ENCODE data around the gene RPAP3.

Gene RPAP3

GRCh38 chr12:47753021-47754001 is 47.5 kb upstream of the RPAP3 start:
- H2AFZ ChIP-seq (ENCODE audit: low read depth, low read length, severe bottlenecking), result no peak overlapping the region
- no peak overlapping the region for H3K4me2 ChIP-seq (ENCODE audit: low read depth, low read length, poor library complexity, severe bottlenecking)
- no peaks in the 10 kb centered on the region for H4K20me1 ChIP-seq (ENCODE audit: low read depth, low read length)

GRCh38 chr12:47752552-47752951 is 46.7 kb upstream of the RPAP3 start:
- TF ChIP-seq CTCF (IDR thresholded peaks at IDR 0.05; ENCODE audit: insufficient read depth, low read length, poor library complexity, severe bottlenecking), result no peak
- no peak for TF ChIP-seq EZH2phosphoT487 (conservative IDR thresholded peaks at IDR 0.05; ENCODE audit: low read length)
- H3K27ac ChIP-seq (ENCODE audit: low read depth, low read length), result no peak overlapping the region
- no peak overlapping the region for H3K9ac ChIP-seq (ENCODE audit: low read length)

More at GRCh38 chr12:47753021-47754001, 47.5 kb upstream of the RPAP3 start:
- no peaks in the 10 kb centered on the region for H3K9me3 ChIP-seq (ENCODE audit: insufficient read depth, low read length)
- no peaks in the 10 kb centered on the region for H3K36me3 ChIP-seq (ENCODE audit: low read length)
- TF ChIP-seq CTCF (IDR thresholded peaks at IDR 0.05; ENCODE audit: insufficient read depth, low read length, poor library complexity, severe bottlenecking) (no peak), EZH2phosphoT487 (conservative IDR thresholded peaks at IDR 0.05; ENCODE audit: low read length) (no peak)
- no peaks in the 10 kb centered on the region for H3K79me2 ChIP-seq (ENCODE audit: insufficient read depth, low read length)
- H3K4me3 ChIP-seq (ENCODE audit: insufficient read depth, low read length, poor library complexity, severe bottlenecking), result no peak overlapping the region
- H3K27me3 ChIP-seq (ENCODE audit: low read length), result no peaks in the 10 kb centered on the region
- no peaks in the 10 kb centered on the region for H3K9me2 ChIP-seq (replicated peaks; ENCODE audit: insufficient read depth, low read length)
- H3F3A ChIP-seq (ENCODE audit: insufficient read depth), result no peaks in the 10 kb centered on the region
- H3K9ac ChIP-seq (ENCODE audit: low read length), result no peak overlapping the region
- H3K27ac ChIP-seq (ENCODE audit: low read depth, low read length), result no peak overlapping the region

GRCh38 chr12:47752121-47752520 is 46.3 kb upstream of the RPAP3 start:
- Histone ChIP-seq H3F3A (ENCODE audit: insufficient read depth) (no peaks in the 10 kb centered on the region), H3K79me2 (ENCODE audit: insufficient read depth, low read length) (no peaks in the 10 kb centered on the region), H3K4me3 (ENCODE audit: insufficient read depth, low read length, poor library complexity, severe bottlenecking) (no peak overlapping the region), H3K27ac (ENCODE audit: low read depth, low read length) (no peak overlapping the region), H3K9me2 (replicated peaks; ENCODE audit: insufficient read depth, low read length) (no peaks in the 10 kb centered on the region), H2AFZ (ENCODE audit: low read depth, low read length, severe bottlenecking) (no peak overlapping the region), H4K20me1 (ENCODE audit: low read depth, low read length) (no peaks in the 10 kb centered on the region), H3K27me3 (ENCODE audit: low read length) (no peaks in the 10 kb centered on the region), H3K9ac (ENCODE audit: low read length) (no peak overlapping the region), H3K4me2 (ENCODE audit: low read depth, low read length, poor library complexity, severe bottlenecking) (no peak overlapping the region), H3K9me3 (ENCODE audit: insufficient read depth, low read length) (no peaks in the 10 kb centered on the region), H3K36me3 (ENCODE audit: low read length) (no peaks in the 10 kb centered on the region)
- TF ChIP-seq EZH2phosphoT487 (conservative IDR thresholded peaks at IDR 0.05; ENCODE audit: low read length) (no peak), CTCF (IDR thresholded peaks at IDR 0.05; ENCODE audit: insufficient read depth, low read length, poor library complexity, severe bottlenecking) (no peak)

More at GRCh38 chr12:47752552-47752951, 46.7 kb upstream of the RPAP3 start:
- no peaks in the 10 kb centered on the region for H3K9me3 ChIP-seq (ENCODE audit: insufficient read depth, low read length)
- H3K36me3 ChIP-seq (ENCODE audit: low read length), result no peaks in the 10 kb centered on the region
- H2AFZ ChIP-seq (ENCODE audit: low read depth, low read length, severe bottlenecking), result no peak overlapping the region
- no peaks in the 10 kb centered on the region for H4K20me1 ChIP-seq (ENCODE audit: low read depth, low read length)
- no peaks in the 10 kb centered on the region for H3K9me2 ChIP-seq (replicated peaks; ENCODE audit: insufficient read depth, low read length)
- no peaks in the 10 kb centered on the region for H3K27me3 ChIP-seq (ENCODE audit: low read length)
- H3K4me3 ChIP-seq (ENCODE audit: insufficient read depth, low read length, poor library complexity, severe bottlenecking), result no peak overlapping the region
- no peaks in the 10 kb centered on the region for H3F3A ChIP-seq (ENCODE audit: insufficient read depth)
- no peak overlapping the region for H3K4me2 ChIP-seq (ENCODE audit: low read depth, low read length, poor library complexity, severe bottlenecking)
- no peaks in the 10 kb centered on the region for H3K79me2 ChIP-seq (ENCODE audit: insufficient read depth, low read length)
